ENCODE measurements around the gene RNF213. TPM values are rescaled to one million over a fixed set of nuclear protein-coding genes. Genes with fewer than 3 reads are reported as not detected.

Gene RNF213
- total RNA-seq, 2 donors from 2014 or later, result 98.8 to 136 TPM

DNA sequence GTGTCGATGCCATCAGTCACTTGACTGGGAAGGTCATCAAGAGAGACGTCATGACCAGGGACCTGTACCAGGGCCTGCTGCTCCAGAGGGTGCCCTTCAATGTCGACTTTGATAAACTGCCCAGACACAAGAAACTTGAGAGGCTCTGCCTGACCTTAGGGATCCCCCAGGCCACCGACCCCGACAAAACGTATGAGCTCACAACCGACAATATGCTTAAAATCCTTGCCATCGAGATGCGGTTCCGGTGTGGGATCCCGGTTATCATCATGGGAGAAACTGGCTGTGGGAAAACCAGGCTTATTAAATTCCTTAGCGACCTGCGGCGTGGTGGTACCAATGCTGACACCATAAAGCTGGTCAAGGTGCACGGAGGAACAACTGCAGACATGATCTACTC, 84.7 kb downstream of the RNF213 start:
- no peaks in the 10 kb centered on the region for H3K27me3 Mint-ChIP-seq (ENCODE audit: insufficient read depth)
- H3K27ac Mint-ChIP-seq, result no peak overlapping the region

DNA sequence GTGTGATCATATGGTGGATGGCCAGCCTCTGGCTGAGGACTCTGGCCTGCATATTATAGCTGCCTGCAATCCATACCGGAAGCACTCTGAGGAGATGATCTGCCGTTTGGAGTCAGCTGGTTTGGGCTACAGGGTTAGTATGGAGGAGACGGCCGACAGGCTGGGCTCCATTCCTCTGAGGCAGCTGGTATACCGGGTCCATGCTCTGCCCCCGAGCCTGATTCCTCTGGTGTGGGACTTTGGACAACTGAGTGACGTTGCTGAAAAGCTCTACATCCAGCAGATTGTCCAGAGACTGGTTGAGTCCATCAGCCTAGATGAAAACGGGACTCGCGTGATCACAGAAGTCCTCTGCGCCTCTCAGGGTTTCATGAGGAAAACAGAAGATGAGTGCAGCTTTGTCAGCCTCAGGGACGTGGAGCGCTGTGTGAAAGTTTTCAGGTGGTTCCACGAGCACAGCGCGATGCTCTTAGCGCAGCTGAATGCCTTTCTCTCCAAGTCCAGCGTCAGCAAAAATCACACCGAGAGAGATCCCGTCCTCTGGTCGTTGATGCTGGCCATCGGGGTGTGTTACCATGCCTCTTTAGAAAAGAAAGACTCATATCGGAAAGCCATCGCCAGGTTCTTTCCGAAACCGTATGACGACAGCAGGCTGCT, 85.3 kb downstream of the RNF213 start:
- Mint-ChIP-seq H3K9me3 (no peaks in the 10 kb centered on the region), H3K27me3 (ENCODE audit: insufficient read depth) (no peaks in the 10 kb centered on the region), H3K4me3 (no peak overlapping the region), H3K27ac (no peak overlapping the region), H3K36me3 (ENCODE audit: low read depth) (peaks cover 90% of the 10 kb centered on the region), H3K4me1 (no peaks in the 10 kb centered on the region)
- H3K9me3 ChIP-seq (ENCODE audit: control insufficient read depth, low read length), result no peaks in the 10 kb centered on the region
- H3K27ac ChIP-seq (ENCODE audit: low read depth, low read length), result no peak overlapping the region
- no peaks in the 10 kb centered on the region for H3K27me3 ChIP-seq (ENCODE audit: control insufficient read depth, insufficient read depth, low read length, poor library complexity, severe bottlenecking)
- peaks cover 92% of the 10 kb centered on the region for H3K36me3 ChIP-seq (ENCODE audit: control insufficient read depth, insufficient read depth, low read length)
- no peaks in the 10 kb centered on the region for H3K4me1 ChIP-seq (ENCODE audit: control insufficient read depth, insufficient read depth, low read length)
- WGBS, 2 experiments (ENCODE audit: insufficient coverage in 1 of 2, insufficient read length in 1 of 2), result 96 to 98% methylated on average over 27 of the region's 27 CpGs
- no peak for DNase-seq
- H3K4me3 ChIP-seq (ENCODE audit: low read length), result no peak overlapping the region
- TF ChIP-seq, protein P1, sequence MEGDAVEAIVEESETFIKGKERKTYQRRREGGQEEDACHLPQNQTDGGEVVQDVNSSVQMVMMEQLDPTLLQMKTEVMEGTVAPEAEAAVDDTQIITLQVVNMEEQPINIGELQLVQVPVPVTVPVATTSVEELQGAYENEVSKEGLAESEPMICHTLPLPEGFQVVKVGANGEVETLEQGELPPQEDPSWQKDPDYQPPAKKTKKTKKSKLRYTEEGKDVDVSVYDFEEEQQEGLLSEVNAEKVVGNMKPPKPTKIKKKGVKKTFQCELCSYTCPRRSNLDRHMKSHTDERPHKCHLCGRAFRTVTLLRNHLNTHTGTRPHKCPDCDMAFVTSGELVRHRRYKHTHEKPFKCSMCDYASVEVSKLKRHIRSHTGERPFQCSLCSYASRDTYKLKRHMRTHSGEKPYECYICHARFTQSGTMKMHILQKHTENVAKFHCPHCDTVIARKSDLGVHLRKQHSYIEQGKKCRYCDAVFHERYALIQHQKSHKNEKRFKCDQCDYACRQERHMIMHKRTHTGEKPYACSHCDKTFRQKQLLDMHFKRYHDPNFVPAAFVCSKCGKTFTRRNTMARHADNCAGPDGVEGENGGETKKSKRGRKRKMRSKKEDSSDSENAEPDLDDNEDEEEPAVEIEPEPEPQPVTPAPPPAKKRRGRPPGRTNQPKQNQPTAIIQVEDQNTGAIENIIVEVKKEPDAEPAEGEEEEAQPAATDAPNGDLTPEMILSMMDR (conservative IDR thresholded peaks at IDR 0.05), result no peak
- no peak overlapping the region for H3K9ac ChIP-seq (ENCODE audit: extremely low read depth, low read length, poor library complexity, severe bottlenecking)

More for the DNA sequence above, 84.7 kb downstream of the RNF213 start:
- Mint-ChIP-seq H3K9me3 (no peaks in the 10 kb centered on the region), H3K4me1 (no peaks in the 10 kb centered on the region), H3K4me3 (no peak overlapping the region), H3K36me3 (ENCODE audit: low read depth) (peaks cover 90% of the 10 kb centered on the region)
- Histone ChIP-seq H3K36me3 (ENCODE audit: control insufficient read depth, insufficient read depth, low read length) (peaks cover 88% of the 10 kb centered on the region), H3K4me1 (ENCODE audit: control insufficient read depth, insufficient read depth, low read length) (no peaks in the 10 kb centered on the region), H3K27me3 (ENCODE audit: control insufficient read depth, insufficient read depth, low read length, poor library complexity, severe bottlenecking) (no peaks in the 10 kb centered on the region), H3K9ac (ENCODE audit: extremely low read depth, low read length, poor library complexity, severe bottlenecking) (no peak overlapping the region), H3K9me3 (ENCODE audit: control insufficient read depth, low read length) (no peaks in the 10 kb centered on the region), H3K27ac (ENCODE audit: low read depth, low read length) (no peak overlapping the region), H3K4me3 (ENCODE audit: low read length) (no peak overlapping the region)
- TF ChIP-seq, protein P1 (conservative IDR thresholded peaks at IDR 0.05), result no peak
- 93 to 94% methylated on average over 15 of the region's 15 CpGs for WGBS, 2 experiments (ENCODE audit: insufficient coverage in 1 of 2, insufficient read length in 1 of 2)
- DNase-seq, result no peak

DNA sequence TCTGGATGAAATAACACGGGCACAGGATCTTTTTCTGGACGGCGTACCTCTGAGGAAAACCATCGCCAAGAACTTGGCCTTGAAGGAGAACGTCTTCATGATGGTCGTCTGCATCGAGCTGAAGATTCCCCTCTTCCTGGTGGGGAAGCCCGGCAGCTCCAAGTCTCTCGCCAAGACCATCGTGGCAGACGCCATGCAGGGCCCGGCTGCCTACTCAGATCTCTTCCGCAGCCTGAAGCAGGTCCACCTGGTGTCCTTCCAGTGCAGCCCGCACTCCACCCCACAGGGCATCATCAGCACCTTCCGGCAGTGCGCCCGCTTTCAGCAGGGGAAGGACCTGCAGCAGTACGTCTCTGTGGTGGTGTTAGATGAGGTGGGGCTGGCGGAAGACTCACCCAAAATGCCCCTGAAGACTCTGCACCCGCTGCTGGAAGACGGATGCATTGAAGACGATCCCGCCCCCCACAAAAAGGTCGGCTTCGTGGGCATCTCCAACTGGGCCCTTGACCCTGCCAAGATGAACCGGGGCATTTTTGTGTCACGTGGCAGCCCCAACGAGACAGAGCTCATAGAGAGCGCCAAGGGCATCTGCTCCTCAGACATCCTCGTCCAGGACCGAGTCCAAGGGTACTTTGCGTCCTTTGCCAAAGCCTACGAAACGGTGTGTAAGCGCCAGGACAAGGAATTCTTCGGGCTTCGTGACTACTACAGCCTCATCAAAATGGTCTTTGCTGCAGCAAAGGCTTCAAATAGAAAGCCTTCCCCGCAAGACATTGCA, 86.0 kb downstream of the RNF213 start:
- DNase-seq, result no peak
- no peak overlapping the region for H3K27ac Mint-ChIP-seq
- H3K9ac ChIP-seq (ENCODE audit: extremely low read depth, low read length, poor library complexity, severe bottlenecking), result no peak overlapping the region
- H3K4me3 ChIP-seq (ENCODE audit: low read length), result no peak overlapping the region
- H3K36me3 Mint-ChIP-seq (ENCODE audit: low read depth), result peaks cover 91% of the 10 kb centered on the region
- H3K9me3 ChIP-seq (ENCODE audit: control insufficient read depth, low read length), result no peaks in the 10 kb centered on the region
- peaks cover 93% of the 10 kb centered on the region for H3K36me3 ChIP-seq (ENCODE audit: control insufficient read depth, insufficient read depth, low read length)
- TF ChIP-seq, protein P1 (conservative IDR thresholded peaks at IDR 0.05), result no peak
- H3K27me3 ChIP-seq (ENCODE audit: control insufficient read depth, insufficient read depth, low read length, poor library complexity, severe bottlenecking), result no peaks in the 10 kb centered on the region
- no peak overlapping the region for H3K4me3 Mint-ChIP-seq
- no peaks in the 10 kb centered on the region for H3K27me3 Mint-ChIP-seq (ENCODE audit: insufficient read depth)
- no peak overlapping the region for H3K27ac ChIP-seq (ENCODE audit: low read depth, low read length)
- WGBS, 2 experiments (ENCODE audit: insufficient coverage in 1 of 2, insufficient read length in 1 of 2), result 94 to 96% methylated on average over 28 to 38 of the region's 38 CpGs
- no peaks in the 10 kb centered on the region for H3K4me1 ChIP-seq (ENCODE audit: control insufficient read depth, insufficient read depth, low read length)
- H3K9me3 Mint-ChIP-seq, result no peaks in the 10 kb centered on the region
- H3K4me1 Mint-ChIP-seq, result no peaks in the 10 kb centered on the region
